22Rv1 (cell line): ENCODE results near the gene FPGS.

Experiments
- H3K27ac ChIP-seq: fragments of 450-650 bp; 2 replicates; pipeline ENCODE4 v1.5.1; 2017
- CTCF ChIP-seq: fragments of 450-650 bp; IDR thresholded peaks from 2 replicates; pipeline ENCODE4 v1.5.1; 2017; ENCODE audit warnings: mild to moderate bottlenecking
- ZFX ChIP-seq: fragments of 450-650 bp; IDR thresholded peaks from 2 replicates; pipeline ENCODE4 v1.6.1; 2017; ENCODE audit warnings: antibody characterized with exemption, borderline replicate concordance

Gene FPGS

GRCh38 chr9:127846443-127847177 lies 43.9 kb downstream of the FPGS start:
- TF ChIP-seq CTCF (no peak), ZFX (no peak)
- no peak overlapping the region for H3K27ac ChIP-seq

GRCh38 chr9:127847178-127847510 lies 44.5 kb downstream of the FPGS start:
- no peak overlapping the region for H3K27ac ChIP-seq
- TF ChIP-seq ZFX (no peak), CTCF (no peak)

GRCh38 chr9:127847833-127848755 lies 45.4 kb downstream of the FPGS start:
- no peak overlapping the region for H3K27ac ChIP-seq
- TF ChIP-seq ZFX (no peak), CTCF (no peak)

- no peak overlapping the region for H3K27ac ChIP-seq
- TF ChIP-seq CTCF (no peak), ZFX (no peak)
Observed at GRCh38 chr9:127848756-127849504, 46.2 kb downstream of the FPGS start.

GRCh38 chr9:127850286-127850830 lies 47.7 kb downstream of the FPGS start:
- TF ChIP-seq ZFX (no peak), CTCF (no peak)
- no peak overlapping the region for H3K27ac ChIP-seq

- no peak for TF ChIP-seq CTCF
- TF ChIP-seq ZFX: no peak
- H3K27ac ChIP-seq: no peak overlapping the region
Observed at GRCh38 chr9:127852829-127853228, 50.1 kb downstream of the FPGS start.
